ENCODE data around the gene TRIM10.

DNA sequence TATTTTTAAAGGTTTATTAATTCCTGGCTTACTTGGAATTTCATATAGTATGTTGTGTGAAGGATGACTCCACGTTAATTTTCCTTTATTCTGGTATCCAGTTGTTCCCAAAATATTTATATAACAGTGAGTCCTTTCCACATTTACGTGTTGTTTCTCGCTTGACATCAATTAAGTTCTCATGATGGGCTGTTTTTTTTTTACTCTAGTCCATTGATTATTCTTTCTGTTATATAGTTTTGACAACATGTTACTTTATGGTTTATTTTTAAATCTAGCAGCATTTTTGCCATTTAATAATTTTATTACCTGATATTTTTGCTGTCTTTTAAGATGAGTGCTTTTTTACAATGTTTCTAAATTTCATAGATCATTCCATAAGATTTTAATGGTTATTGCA is 18.3 kb downstream of the TRIM10 start:
- TF ChIP-seq GATA1 (IDR thresholded peaks at IDR 0.05; ENCODE audit: low read depth, low read length) = no peak
- TF ChIP-seq POLR2A (IDR thresholded peaks at IDR 0.05; ENCODE audit: low read length) = no peak

Data from erythroblast (primary cell).